ENCODE data around the gene TCTN1.

DNA sequence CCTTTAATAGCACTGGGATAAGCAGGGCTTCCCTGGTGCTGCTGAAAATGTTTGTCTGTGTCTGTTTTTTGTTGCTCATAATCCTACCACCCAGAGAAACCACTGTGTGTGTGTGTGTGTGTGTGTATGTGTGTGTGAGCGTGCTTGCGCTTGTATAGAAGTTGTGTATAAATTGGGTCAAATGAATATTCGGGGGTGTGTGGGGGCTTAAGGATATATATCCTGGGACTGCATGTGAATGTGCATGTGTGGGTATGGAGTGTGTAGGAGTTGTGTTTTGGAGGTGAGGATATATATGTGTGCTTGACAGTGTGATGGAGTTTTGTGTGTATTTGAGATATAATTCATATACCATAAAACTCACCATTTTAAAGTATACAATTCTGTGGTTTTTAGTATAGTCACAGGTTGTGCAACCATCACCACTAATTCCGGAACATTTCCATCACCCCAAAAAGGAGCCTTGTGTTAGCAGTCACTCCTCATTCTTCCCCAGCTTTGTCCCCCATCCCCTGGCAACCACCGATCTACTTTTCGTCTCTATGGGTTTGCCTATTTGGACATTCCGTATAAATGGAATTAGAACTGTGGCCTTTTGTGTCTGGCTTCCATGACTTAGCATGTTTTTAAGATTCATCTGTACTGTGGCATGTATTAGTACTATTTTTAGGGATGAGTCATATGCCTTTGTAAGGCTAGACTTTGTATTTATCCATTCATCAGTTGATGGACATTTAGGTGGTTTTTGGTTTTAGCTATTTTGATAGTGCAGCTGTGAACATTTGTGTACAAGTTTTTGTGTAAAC lies 25.6 kb downstream of the TCTN1 start:
- no peak for TF ChIP-seq POLR2A (IDR thresholded peaks at IDR 0.05)
- TF ChIP-seq, protein P1, sequence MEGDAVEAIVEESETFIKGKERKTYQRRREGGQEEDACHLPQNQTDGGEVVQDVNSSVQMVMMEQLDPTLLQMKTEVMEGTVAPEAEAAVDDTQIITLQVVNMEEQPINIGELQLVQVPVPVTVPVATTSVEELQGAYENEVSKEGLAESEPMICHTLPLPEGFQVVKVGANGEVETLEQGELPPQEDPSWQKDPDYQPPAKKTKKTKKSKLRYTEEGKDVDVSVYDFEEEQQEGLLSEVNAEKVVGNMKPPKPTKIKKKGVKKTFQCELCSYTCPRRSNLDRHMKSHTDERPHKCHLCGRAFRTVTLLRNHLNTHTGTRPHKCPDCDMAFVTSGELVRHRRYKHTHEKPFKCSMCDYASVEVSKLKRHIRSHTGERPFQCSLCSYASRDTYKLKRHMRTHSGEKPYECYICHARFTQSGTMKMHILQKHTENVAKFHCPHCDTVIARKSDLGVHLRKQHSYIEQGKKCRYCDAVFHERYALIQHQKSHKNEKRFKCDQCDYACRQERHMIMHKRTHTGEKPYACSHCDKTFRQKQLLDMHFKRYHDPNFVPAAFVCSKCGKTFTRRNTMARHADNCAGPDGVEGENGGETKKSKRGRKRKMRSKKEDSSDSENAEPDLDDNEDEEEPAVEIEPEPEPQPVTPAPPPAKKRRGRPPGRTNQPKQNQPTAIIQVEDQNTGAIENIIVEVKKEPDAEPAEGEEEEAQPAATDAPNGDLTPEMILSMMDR (IDR thresholded peaks at IDR 0.05), result no peak

Data from right lobe of liver (tissue), 4 donors.